ENCODE data around the gene CFAP65.

Gene CFAP65

DNA sequence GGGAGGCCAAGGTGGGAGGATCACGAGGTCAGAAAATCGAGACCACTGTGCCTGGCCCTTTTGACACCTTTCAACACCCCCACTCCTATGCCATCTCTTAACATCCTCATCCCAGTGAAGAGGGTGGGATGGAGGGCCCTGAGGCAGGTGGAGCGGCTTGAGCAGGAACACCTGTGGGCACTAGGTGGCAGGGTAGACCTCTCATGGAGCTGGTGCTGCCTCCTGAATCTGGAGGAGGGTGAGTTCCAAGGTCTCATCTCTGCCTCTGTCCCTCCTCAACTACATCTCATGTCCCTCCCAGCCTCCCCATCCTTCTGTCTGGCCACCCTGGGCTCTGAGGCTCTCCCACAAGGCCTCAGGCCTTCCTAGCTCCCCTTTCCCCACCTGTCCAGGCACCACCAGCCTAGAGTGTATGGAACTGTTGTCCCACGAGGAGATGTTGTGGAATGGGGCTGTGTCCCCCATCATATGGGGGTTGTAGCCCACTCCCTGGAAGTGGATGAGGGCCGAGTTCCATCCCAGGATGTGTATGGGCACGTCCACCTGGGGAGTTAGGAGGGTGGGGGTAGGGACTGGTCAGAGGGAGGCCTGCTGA, 31.1 kb downstream of the CFAP65 start:
- DNase-seq (ENCODE audit: low read depth): no peak
- TF ChIP-seq, protein P1, sequence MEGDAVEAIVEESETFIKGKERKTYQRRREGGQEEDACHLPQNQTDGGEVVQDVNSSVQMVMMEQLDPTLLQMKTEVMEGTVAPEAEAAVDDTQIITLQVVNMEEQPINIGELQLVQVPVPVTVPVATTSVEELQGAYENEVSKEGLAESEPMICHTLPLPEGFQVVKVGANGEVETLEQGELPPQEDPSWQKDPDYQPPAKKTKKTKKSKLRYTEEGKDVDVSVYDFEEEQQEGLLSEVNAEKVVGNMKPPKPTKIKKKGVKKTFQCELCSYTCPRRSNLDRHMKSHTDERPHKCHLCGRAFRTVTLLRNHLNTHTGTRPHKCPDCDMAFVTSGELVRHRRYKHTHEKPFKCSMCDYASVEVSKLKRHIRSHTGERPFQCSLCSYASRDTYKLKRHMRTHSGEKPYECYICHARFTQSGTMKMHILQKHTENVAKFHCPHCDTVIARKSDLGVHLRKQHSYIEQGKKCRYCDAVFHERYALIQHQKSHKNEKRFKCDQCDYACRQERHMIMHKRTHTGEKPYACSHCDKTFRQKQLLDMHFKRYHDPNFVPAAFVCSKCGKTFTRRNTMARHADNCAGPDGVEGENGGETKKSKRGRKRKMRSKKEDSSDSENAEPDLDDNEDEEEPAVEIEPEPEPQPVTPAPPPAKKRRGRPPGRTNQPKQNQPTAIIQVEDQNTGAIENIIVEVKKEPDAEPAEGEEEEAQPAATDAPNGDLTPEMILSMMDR (conservative IDR thresholded peaks at IDR 0.05; ENCODE audit: low read depth, low read length): peak; percentile 60
- H3K4me3 ChIP-seq (ENCODE audit: low read length): no peak overlapping the region

DNA sequence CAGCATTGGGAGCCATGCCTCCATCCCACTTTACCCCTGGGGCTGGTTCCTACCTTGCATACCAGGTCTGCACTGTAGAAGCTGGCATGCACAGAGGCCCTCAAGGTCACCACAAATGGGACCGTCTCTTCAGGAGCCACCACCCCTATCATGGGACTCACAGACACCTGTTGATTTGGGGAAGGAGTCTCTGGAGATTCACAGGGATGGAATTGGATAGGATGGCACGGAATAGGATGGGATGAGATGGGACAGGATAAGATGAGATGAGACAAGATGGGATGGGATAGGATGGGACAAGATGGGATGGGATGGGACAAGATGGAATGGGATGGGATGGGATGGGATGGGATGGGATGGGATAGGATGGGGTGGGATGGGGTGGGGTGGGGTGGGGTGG, 32.0 kb downstream of the CFAP65 start:
- no peak overlapping the region for H3K4me3 ChIP-seq (ENCODE audit: low read length)
- TF ChIP-seq, protein P1 (conservative IDR thresholded peaks at IDR 0.05; ENCODE audit: low read depth, low read length): no peak
- DNase-seq (ENCODE audit: low read depth): no peak

DNA sequence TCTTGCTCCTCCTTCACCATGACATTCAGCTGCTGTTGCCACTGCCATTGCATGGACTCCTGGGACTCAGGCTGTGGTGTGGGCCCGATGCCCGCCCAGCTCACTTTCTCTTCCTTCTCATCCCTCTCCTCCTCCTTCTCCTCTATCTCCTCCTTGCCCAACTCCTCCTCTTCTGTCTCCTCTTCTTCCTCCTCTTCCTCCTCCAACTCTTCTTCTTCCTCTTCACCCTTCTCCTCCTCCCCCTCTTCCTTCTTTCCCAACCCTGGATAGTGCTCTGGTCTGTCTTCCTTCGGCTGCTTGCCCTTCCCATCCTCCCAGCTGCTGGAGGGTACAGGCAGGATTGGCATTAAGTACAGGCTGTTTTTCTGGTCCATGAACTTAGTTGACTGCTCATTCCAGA, 37.3 kb downstream of the CFAP65 start:
- H3K4me3 ChIP-seq (ENCODE audit: low read length): no peak overlapping the region
- DNase-seq (ENCODE audit: low read depth): no peak
- TF ChIP-seq, protein P1 (conservative IDR thresholded peaks at IDR 0.05; ENCODE audit: low read depth, low read length): no peak

DNA sequence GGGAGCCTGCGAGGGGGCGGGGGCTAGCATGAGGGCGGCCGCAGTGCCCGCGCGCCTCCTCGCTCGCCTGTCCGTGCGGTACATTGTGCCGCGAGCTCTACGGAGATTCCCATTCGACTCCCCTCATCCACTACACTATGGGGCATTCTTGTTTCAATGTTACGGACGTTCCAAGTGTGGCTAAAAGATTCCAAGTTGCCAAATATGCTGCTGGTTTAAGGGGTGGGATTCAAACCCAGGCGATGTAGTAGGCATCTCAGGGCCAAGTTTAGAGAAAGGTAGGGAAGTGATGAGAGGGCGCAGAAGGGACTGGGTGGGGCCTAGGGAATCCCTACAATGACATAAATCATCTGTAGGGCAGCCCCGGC, 38.1 kb downstream of the CFAP65 start:
- no peak overlapping the region for H3K4me3 ChIP-seq (ENCODE audit: low read length)
- TF ChIP-seq, protein P1 (conservative IDR thresholded peaks at IDR 0.05; ENCODE audit: low read depth, low read length): no peak
- no peak for DNase-seq (ENCODE audit: low read depth)

DNA sequence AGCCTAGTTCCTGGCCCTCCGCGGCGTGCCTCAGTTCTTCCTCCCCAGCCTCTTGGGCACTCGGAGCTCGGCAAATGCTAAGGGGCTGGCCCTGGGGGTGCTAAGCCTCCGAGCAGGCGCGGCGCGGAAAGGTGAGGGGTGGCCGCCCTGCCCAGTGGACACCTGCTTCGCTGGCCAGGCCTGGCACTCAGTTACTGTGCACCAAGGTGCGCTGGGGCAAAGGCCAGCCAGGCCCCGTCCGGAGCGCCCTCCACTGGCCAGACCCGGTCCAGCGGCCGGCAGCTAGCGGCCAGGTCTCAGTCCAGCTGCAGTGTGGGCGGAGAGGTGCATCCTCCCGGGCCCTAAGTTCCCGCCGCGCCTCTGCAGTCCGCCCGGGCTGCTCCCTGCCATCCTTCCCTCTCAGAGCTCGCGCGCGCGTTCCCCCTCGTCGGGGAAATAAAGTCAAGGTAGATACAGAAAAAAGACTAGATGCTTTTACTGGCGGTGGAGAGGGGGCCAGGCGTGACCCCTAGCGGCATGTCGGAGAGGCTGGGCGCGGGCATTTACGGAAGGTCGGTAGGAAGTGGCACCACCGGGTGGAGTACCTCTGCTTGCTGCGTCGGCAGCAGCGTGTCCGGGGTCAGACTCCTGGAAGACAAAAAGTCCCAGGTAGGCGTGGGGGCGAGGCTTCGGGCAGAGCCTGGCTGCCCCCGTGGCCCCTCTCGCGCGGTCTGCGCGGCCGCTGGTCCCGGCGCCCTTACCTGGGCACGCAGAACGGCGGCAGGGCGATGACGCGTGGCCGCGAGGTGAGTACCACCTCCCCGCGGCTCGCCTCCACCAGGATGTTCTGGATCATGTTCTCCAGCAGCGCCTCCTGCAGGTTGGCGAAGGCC, 38.7 kb downstream of the CFAP65 start:
- H3K4me3 ChIP-seq (ENCODE audit: low read length): peak overlapping the region; percentile 12
- no peak for DNase-seq (ENCODE audit: low read depth)
- TF ChIP-seq, protein P1 (conservative IDR thresholded peaks at IDR 0.05; ENCODE audit: low read depth, low read length): peak; percentile 56

DNA sequence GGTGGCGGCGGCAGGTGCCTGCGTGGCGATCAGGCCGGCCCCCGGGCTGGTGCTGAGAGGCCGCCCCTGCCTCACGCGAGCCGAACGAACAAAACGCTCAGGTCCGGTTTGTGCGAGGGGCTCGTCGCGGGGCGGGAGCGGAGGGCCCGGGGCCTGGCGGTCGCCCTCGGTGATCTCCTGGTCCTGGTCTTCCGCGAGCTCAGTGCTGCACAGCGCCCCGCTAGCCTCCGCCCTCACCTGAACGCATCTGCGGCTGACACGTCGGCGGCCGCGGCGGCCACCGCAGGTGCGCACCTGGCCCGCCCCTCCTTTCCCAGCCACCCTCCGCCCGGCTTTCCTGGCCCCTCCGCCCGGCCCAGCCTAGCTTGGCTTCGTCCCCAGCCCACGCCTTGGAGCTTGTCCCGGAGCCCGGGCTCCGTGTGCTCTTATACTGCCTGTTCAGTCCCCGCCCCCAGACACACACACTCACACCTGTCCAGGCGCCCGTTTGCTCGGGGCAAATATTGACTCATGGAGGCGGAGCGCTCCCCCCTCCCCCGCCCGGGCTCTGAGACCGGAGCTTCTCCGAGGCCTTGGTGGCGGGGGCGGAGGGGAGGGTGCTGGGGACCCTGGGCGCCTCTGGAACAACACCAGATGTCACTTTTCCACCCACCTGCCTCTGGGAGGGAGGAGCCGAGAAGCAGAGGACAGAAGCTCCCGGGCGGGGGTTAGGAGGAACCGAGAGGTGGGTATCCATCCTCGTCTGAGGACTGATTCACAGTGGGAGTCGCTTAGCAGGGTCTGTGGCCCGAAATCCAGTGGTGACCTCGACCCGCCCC, 39.5 kb downstream of the CFAP65 start:
- no peak overlapping the region for H3K4me3 ChIP-seq (ENCODE audit: low read length)
- no peak for DNase-seq (ENCODE audit: low read depth)
- TF ChIP-seq, protein P1 (conservative IDR thresholded peaks at IDR 0.05; ENCODE audit: low read depth, low read length): no peak

Measured in retinal pigment epithelial cell (primary cell).